Measurements from ENCODE around the gene PHAF1.

PHAF1 gene

DNA sequence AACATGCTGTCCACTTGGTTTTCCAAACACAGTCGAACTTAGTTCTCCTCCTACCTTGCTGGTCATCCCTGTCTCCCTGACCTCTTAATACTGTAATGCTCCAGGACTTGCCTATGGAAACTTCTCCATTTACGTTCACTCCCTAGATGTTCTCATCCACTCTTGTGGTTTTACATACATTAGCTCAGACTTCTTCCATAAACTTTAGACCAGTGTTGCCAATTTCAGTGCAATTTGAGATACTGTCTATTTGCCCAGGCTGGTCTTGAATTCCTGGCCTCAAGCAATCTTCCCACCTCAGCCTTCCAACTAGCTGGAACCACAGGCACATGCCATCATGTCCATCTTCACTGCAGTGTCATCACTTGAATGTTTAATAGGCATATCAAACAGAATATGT, 72.5 kb downstream of the PHAF1 start:
- DNase-seq (ENCODE audit: low spot score): no peak

DNA sequence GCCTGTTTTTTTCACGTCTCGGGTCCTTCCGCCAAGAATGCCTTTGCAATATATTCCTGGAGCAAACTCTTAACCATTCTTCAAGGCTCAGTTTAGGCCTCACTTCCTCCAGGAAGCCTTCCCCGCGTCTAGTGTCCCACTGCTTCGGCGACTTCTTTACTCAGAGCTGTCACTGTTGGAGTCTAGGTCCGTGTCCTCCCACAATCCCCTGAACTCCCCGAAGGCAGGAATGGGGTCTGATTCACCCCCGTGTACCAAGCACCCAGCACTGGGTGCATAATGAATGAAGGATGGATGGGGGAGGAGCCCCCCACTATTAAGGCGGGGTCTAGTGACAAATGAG, 73.5 kb downstream of the PHAF1 start:
- no peak for DNase-seq (ENCODE audit: low spot score)

DNA sequence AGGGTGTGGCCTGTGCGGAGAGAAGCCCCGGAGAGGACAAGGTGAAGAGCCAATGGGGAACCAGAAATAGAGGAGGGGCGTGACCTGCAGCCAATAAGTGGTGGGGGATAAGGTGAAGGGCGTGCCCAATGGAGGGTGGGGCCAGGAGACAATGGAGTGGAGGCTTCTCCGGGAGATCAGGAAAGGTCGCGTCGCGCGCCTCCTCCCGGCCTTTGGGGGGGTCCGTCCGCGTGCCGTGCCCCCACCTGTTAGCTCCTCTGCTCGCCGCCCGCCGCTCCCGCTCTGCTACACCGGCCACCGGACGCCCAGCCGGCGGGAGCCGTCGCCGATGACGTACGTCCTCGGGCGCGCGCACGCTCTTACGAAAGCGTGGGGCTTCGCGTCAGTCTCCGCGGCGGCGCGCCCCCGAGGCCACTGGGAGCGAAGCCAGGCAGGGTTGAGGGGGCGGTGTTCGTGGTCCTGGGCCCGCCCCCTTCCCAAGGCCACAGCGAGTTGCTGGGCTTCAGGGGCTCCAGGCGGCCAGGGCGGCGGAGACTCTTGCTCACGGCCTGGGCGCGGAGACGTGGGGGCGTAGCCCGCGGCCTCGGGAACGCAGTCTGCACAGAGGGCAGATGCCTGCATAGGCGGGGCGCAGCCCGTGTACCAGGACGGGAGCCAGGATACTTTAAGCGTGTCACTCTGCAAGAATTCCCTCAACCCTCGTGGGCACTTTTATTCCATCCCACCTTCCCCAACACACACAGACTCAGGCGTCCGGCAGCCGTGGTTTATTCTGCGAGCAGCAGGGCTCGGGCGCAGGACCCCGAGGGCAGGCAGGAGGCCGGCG, 74.1 kb downstream of the PHAF1 start, which contains the start of gene MATCAP1:
Gene MATCAP1 (minus strand): TSS at position 337 of the 826 bp plus-strand sequence. CDS start 3,353 bp downstream, outside the sequence.
- DNase-seq (ENCODE audit: low spot score): peak; percentile 99

DNA sequence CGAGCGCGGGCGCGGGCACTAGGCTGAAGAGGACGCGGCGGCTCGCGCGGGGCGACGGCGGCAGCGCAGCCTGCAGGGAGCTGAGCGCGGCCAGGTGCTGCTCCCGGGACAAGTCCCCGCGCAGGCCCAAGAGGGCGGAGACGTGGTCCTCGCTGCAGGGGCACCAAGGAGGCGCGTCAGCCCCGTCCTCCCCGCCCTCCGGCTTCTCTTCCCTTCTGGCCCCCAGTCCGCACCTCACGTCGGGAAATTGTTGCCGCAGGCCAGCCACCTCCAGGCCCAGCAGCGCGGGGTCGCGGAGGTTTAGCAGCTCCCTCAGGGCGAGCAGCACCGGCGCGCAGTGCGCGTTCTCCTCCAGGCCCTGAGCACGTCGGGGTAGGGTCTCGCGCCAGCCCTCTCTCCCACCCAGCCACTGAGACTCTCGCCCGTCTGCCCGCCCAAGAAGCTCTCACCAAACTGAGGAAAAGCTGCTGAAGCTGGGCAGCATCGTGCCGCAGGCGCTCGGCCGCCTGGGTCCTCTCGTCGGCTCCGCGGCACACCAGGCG, 74.8 kb downstream of the PHAF1 start:
- DNase-seq (ENCODE audit: low spot score): no peak

DNA sequence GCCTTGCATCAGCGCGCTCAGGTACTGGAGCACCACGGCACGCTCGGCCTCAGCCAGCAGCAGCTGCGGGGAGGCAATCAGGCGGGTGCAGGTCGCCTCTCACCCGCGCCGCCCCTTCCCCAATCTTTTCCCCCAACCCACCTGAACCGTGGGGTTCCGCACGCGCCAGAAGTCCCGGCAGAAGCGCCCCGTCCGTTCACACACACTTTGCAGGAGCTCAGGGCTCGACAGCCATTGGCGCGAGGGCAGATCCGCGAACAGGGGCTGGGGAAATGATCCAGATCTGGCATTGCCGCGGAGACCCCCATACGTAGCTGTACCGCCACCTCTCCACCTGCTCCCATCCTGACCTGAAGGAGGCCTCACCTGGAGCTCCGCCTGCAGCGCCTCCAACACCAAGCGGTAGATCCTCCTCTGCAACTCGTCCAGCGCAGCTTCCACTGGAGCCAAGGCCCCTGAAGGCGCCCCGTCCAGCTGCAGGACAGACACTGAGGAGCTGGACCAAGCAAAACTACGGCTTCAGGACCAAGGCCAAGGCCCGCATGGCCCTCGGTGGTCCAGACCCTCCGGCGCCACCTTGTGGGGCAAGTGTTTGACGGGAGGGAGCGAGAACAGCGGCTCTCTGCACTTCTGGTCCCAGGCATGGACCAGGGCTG, 75.4 kb downstream of the PHAF1 start:
- DNase-seq (ENCODE audit: low spot score): peak; percentile 90

DNA sequence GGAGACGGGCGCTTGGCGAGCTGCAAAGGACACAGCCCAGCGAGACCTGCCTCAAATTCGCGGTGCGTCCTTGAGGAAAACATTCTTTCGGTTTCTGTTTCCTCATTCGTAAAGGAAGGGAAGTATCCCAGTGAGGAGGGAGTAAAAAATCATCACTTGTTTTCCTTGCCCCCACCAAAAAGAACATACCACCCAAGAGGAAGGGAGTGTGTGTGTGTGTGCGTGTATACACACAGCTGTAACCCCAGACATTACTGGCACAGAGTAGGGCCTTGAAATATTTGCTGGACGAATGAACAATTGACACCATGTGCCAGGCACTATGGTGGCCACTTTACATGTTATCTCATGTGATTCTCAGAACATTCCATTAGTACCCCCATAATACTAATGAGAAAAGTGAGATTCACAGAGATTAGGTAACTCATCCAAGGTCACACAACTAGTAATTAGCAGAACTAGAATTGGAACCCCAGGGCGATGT, 76.0 kb downstream of the PHAF1 start:
- DNase-seq (ENCODE audit: low spot score): no peak

DNA sequence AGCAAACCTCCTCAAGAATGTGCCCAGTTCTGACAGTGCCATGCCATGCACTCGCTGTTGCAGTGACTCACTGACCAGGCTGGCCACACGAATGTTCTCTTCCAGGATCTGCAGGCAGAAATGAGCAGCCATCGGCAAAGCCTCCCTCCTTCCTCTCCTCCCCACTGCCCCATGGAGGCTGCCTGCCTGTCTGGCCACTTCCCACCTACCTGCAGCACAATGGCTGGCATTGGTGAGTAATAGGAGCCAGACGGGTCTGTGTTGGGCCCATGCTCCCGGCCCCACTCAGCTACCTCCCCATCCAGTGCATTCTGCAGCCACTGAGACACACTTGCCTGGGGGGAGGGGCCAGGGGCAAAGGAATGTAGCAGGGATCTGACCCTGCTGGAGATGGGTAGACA, 76.8 kb downstream of the PHAF1 start:
- DNase-seq (ENCODE audit: low spot score): no peak

DNA sequence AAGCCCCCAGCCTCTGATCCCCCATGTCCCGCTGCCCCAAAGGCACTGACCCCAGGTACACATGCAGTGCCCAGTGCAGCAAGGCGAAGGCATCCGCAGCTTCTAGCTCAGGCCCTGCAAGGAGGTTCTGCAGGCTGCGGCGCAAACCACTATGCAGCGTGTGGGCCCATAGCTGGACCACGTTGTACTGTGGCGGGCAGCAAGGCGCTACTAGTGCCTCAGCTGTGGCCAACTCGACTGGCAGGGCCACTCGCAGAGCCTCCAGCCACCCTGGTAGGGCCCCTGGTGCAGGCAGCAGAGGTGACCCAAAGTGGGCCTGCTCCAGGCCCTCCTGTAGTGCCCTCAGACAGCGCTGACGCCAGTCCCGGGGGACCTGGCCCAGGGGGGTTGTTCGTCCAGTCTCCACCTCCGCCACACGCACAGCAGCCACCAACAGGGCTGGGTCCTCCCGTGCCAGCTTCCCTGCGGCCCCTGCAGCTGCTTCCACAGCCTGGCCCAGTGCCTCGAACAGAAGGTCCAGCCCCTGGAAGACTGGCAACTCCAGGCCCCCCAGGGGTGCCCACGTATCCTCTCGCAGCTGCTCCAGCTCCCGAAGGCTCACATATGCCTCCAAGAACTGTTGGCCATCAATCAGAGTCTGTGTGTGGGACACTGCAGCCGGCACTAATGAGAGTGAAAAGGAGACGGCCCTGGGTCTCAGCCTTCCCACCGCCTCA, 77.6 kb downstream of the PHAF1 start:
- no peak for DNase-seq (ENCODE audit: low spot score)

DNA sequence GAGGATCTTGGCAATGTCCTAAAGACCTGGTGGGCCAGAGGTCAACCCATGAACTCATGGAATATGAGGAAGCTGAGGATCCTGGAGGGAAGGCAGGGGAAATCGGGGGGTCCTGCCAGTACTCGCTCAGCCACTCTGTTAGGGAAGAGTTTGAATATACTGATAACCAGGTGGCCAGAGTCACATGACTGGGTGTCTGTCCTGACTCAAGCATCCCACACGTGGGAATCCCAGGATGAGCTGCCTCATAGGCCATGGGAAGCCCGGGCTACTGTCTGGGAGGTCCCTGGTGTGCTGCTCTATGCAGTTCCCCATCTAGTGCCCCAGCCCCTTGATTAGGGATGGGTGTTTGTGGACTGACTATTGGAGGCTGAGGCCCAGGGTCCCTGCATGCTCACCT, 78.6 kb downstream of the PHAF1 start:
- no peak for DNase-seq (ENCODE audit: low spot score)

DNA sequence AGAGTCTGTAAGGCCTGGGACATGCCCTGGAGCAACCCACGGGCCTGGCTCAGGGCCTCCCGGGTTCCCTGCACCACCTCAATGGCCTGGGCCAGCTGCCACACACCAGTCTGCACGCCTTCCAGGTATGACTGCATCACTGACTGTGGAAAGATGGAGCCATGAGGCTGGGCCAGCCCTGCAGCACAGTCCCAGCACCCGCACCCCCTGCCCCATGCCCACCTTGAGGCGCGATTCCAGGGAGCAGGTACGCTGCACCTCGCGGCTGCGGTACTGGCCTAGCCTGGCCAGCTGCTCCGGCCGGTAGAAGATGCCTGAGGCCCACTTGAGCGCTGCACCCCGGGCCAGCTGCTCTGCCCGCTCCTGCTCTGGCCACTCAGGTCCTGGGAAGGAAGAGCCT, 79.1 kb downstream of the PHAF1 start:
- no peak for DNase-seq (ENCODE audit: low spot score)

DNA sequence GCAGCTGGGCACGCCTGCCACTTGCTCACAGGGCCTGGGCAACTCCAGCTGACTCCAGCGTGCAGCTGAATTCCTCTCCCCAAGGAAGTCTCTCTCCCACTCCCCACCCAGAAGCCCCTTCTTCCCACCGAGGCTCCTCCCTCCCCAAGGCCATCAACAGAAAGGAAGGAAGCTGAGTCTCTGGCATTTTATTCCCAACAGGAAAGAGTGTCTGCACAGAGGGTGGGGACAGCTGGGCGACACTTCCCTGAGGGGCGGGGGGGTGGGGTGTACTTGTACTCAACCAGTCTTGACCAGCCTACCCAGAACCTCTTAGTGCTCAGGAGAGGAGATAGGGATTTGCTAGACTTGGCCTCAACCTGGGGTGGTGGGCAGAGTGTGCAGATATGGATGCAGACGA, 80.3 kb downstream of the PHAF1 start, which contains the start of gene EXOC3L1:
Gene EXOC3L1 (minus strand): TSS at position 96 of the 400 bp plus-strand sequence. CDS start 460 bp downstream, outside the sequence.
- no peak for DNase-seq (ENCODE audit: low spot score)

DNA sequence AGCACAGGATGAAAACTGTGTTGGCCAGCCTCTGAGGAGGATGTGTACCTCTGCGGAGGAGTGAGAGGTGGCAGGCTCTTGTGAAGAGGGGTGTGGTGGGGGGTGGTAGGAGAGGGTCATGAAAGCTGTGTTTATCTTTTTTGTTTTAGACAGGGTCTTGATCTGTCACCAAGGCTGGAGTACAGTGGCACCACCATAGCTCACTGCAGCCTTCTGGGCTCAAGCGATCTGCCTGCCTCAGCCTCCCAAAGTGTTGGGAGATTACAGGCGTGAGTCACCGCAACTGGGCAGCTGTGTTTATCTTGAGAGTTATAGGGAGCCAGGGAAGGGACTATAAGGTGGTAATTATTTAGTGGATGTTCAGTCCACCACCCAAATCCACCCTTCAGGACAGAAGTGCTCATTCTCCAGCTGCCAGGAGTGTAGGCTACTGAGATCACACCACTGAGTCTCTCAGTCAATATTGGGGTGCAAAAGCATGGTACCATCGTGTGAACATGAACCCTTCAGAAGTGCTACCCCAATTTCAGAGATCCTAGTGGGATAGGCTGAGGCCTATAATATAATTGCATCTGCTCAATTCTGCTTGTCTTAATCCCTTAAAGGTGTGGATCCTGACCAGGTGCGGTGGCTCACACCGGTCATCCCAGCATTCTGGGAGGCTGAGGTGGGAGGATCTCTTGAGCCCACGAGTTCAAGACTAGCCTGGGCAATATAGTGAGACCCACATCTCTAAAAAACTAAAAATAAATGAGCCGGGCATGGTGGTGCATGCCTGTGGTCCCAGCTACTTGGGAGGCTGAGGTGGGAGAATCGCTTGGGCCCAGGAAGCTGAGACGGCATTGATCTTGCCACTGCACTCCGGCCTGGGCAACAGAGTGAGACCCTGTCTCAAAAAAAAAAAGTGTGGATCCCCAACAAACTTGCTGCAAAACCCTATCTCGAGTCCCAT, 81.0 kb downstream of the PHAF1 start:
- DNase-seq (ENCODE audit: low spot score): no peak

DNA sequence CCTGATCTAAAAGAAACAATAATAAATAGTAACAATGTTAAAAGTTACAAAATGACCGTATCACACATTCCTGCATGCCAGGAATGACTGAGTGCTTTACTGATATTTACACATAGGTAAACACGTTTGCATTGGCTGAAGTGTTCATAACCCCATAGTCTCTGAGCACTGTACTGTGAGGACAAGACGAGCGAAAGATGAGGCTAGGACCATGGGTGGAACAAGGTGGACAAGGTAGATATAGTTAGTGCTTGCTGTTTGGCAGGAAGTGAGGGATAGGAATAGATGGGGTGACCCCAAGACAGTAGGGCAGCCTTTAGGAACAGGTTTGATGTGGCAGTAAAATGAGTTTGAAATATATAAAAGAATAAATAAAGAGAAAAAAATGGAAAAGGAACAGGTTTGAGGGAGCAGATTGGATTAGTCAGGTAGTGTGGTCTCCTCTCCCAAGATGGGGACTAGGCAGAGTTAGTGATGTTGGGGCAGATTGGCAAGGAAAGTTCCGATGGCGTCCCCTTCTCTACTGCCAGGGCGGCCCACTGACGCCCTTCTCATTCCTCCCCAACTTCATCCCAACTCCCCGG, 81.8 kb downstream of the PHAF1 start:
- no peak for DNase-seq (ENCODE audit: low spot score)

DNA sequence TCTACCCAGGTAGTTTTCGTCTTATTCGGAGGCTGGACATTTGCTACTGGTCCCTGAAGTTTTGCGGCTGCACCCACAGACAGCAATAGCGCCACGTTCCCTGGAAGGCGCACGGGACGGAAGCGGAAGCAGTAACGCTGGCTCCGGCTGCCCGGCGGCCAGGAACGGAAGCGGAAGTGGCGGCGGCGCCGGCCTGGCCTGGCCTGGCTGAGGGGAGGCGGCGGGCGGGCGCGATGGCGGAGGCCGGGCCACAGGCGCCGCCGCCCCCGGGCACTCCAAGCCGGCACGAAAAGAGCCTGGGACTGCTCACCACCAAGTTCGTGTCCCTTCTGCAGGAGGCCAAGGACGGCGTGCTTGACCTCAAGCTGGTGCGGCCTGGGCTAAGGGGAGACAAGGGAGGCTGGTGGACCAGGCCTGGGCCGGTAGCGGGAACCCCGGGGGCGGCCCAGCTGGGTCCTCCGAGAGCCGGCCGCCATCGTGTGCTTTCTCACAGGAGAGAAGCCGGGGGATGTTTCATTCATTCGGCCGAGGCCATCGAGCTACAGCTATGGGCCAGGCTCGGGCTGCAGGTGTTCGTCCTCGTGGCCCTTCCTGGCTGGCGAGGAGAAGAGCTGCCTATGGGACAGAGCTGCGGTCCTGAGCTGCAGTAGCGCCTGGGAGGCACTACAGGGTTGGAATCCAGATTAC, 82.4 kb downstream of the PHAF1 start, which contains the start of gene E2F4:
Gene E2F4 (plus strand): TSS at position 161 of the 687 bp plus-strand sequence. CDS start 73 bp downstream, at position 234.
- DNase-seq (ENCODE audit: low spot score): peak; percentile 93

DNA sequence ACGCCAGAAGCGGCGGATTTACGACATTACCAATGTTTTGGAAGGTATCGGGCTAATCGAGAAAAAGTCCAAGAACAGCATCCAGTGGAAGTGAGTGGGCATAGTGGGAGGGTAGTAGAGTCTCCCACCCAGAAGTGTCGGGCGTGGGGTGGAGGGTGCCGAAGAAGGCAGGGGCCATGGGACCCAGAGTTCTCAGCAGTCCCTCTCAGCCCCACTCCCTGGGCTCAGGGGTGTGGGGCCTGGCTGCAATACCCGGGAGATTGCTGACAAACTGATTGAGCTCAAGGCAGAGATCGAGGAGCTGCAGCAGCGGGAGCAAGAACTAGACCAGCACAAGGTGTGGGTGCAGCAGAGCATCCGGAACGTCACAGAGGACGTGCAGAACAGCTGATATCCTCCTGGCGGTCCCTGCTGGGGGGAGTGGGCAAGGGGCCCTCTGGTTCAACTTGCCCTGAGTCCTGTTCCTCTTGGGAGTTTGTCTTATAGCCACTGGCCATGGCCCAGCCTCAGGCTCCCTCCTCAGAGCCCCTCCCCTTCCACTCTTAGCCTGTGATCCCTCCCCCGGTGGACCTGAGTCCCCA, 83.1 kb downstream of the PHAF1 start:
- no peak for DNase-seq (ENCODE audit: low spot score)

DNA sequence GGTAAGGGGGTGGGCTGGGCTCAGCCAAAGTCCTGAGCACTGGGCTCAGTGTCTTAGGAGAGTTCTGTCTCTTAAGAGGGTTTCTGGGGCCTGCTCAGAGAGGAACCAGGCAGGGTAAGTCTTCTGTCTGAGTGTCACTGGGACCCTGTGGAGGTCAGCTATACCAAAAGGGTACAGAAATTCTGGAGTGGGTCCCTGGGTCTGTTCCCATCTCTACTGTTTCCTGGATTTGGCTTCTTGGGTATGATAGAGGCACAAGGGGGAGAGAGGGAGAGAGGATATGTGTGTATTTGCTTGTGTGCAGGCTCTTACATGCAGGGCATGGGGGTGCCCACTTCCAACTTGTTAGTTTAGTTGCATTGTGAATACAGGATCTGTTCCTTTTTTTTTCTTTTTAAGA, 83.8 kb downstream of the PHAF1 start:
- DNase-seq (ENCODE audit: low spot score): no peak

DNA sequence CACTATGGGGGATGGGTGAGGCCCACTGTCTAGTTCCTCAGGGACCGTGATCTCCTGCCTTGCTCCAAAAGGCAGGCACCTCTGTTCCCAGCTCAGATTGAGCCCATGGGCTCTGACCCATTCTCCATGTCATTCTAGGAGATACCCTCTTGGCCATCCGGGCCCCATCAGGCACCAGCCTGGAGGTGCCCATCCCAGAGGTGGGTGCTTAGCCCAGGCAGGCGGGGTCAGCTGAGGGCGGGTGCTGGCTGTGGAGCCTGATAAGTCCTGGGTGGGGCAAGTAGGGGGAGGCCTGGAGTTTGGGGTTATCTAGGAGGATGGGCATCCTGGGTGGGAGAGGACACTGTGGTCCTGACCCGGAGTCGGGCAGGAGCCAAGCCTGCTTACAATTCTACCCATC, 84.5 kb downstream of the PHAF1 start:
- no peak for DNase-seq (ENCODE audit: low spot score)

DNA sequence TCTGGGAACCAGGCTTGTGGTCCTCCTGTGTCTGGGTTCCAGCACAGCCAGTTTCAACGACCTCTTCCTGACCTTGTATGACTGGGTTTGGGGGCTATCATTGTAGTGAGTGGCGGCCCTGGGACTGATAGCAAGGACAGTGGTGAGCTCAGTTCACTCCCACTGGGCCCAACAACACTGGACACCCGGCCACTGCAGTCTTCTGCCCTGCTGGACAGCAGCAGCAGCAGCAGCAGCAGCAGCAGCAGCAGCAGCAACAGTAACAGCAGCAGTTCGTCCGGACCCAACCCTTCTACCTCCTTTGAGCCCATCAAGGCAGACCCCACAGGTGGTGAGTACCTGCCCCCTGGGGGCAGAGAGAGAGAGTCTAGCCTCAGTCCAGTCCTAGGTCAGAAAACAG, 85.9 kb downstream of the PHAF1 start:
- no peak for DNase-seq (ENCODE audit: low spot score)

DNA sequence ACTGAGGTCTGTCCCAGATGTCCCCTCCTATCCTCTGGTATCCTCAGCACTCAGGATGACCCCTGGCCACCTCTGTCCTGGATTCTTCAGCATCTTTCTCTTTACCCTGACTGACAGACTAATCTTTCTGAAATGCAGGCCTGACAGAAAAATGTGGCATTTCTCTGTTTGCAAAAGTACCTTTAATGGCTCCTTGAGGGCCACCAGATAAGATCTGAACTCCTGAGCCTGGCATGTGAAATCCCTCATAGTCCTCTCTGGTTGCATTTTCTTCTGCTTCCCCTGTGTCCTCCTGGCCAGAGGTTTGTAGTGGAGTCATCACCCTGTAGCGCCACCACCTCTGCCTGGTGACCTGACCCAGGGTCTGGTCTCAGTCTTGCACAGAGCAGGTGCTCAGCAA, 87.1 kb downstream of the PHAF1 start:
- no peak for DNase-seq (ENCODE audit: low spot score)

DNA sequence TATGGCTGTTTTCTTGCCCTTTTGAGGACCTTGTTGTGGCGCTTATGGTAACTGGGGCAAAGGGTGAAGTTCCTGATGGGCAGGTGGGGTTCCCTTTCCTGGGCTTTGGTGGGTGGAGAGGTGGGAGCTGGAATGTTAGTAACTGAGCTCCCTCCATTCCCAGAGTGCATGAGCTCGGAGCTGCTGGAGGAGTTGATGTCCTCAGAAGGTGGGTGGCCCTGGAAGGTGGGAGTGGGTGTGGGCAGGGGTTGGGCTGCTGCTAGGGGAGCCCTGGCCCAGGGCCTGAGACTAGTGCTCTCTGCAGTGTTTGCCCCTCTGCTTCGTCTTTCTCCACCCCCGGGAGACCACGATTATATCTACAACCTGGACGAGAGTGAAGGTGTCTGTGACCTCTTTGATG, 88.0 kb downstream of the PHAF1 start:
- no peak for DNase-seq (ENCODE audit: low spot score)
